Sigmoid colon (tissue), 4 donors: ENCODE results near the gene QKI.

ENCODE experiments used
- CTCF ChIP-seq, 4 experiments: fragments of 450-650 bp in 3 of 4; fragments of 200-600 bp in 1 of 4; IDR thresholded peaks; one replicate each; pipeline ENCODE4 v1.5.1; 2016 to 2019; ENCODE audit warnings: antibody characterized with exemption in 4 of 4, mild to moderate bottlenecking in 3 of 4, moderate library complexity in 2 of 4
- POLR2A ChIP-seq, 2 donors: fragments of 450-650 bp; IDR thresholded peaks; one replicate each; pipeline ENCODE4 v1.6.1; 2016; ENCODE audit warnings: antibody characterized with exemption in 2 of 2, mild to moderate bottlenecking in 2 of 2, moderate library complexity in 2 of 2
- POLR2AphosphoS5 ChIP-seq, 4 donors: sonication (generic); formaldehyde crosslinking; IDR thresholded peaks; one replicate each; pipeline ENCODE4 v1.6.1; 2017; ENCODE audit warnings: antibody characterized with exemption in 4 of 4

DNA sequence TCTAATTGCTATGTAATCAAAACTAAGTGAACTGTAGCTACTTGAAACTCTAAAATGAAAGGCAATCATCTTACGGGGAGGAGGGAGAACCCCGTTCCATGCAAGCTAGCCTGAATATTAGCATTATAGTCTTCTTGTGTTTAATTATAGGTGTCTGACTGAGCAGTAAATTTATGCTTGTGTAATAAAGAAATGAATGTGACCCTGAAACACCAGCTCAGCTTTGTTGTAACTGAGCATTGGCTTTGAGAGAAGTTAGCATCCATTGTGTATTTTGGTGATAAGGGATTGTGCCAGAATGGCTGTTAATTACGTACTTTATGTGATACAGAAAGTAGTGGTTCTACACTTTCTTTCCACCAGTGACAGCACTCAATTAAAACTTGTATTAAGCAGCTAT lies 86.9 kb downstream of the QKI start:
- TF ChIP-seq POLR2A (IDR thresholded peaks at IDR 0.05) (no peak), CTCF (IDR thresholded peaks at IDR 0.05) (no peak), POLR2AphosphoS5 (IDR thresholded peaks at IDR 0.05) (no peak)
